NCI-H1436 (cell line): ENCODE data around the gene LRRC25.

Source experiments
- DNase-seq: peaks from one replicate; lab custom pipeline; 2025; lab: John Stamatoyannopoulos, UW

Gene LRRC25

GRCh38 chr19:18424890-18425514 lies 27.6 kb upstream of the LRRC25 start:
- no peak for DNase-seq

- DNase-seq: no peak
Measured at GRCh38 chr19:18424122-18424889, 26.9 kb upstream of the LRRC25 start.

GRCh38 chr19:18423258-18424020 lies 26.0 kb upstream of the LRRC25 start:
- DNase-seq: no peak

- no peak for DNase-seq
Measured at GRCh38 chr19:18422530-18423191, 25.2 kb upstream of the LRRC25 start.

- DNase-seq: no peak
Measured at GRCh38 chr19:18421371-18421959, 24.0 kb upstream of the LRRC25 start.

GRCh38 chr19:18420930-18421329 lies 23.5 kb upstream of the LRRC25 start:
- DNase-seq: no peak

GRCh38 chr19:18419699-18420460 lies 22.5 kb upstream of the LRRC25 start:
- peak; percentile 20 for DNase-seq

- DNase-seq: peak; percentile 83
Measured at GRCh38 chr19:18419195-18419698, 21.8 kb upstream of the LRRC25 start, which contains the start of gene SSBP4. Gene SSBP4 (plus strand): TSS chr19:18419398. CDS start chr19:18419649, 251 bp downstream.

- no peak for DNase-seq
Measured at GRCh38 chr19:18418483-18419194, 21.2 kb upstream of the LRRC25 start.

GRCh38 chr19:18418029-18418482 lies 20.6 kb upstream of the LRRC25 start:
- DNase-seq: no peak

- DNase-seq: peak; percentile 53
Measured at GRCh38 chr19:18417250-18418028, 20.0 kb upstream of the LRRC25 start.

- peak; percentile 91 for DNase-seq
Measured at GRCh38 chr19:18416778-18417249, 19.4 kb upstream of the LRRC25 start.

GRCh38 chr19:18415178-18415867 lies 17.9 kb upstream of the LRRC25 start:
- DNase-seq: peak; percentile 78

- DNase-seq: no peak
Measured at GRCh38 chr19:18414504-18415177, 17.2 kb upstream of the LRRC25 start.

GRCh38 chr19:18412610-18413239 lies 15.3 kb upstream of the LRRC25 start:
- DNase-seq: no peak

GRCh38 chr19:18408053-18408476 lies 10.6 kb upstream of the LRRC25 start:
- peak; percentile 25 for DNase-seq

GRCh38 chr19:18406749-18407148 lies 9.3 kb upstream of the LRRC25 start:
- DNase-seq: no peak
